Renal cortex interstitium (tissue), 11 donors: Measurements from ENCODE around the gene SPOCK2. TPM values are rescaled to one million over a fixed set of nuclear protein-coding genes. Genes with fewer than 3 reads are reported as not detected.
"Not testable (repeated sequence)": the region's sequence is repeated elsewhere in the genome, so short reads cannot be mapped to it uniquely, and the experiment has no call there.

Source experiments
- DNase-seq, 11 donors: peaks; one replicate each; pipeline ENCODE4 v3.0.0-alpha.2; 2013; ENCODE audit warnings: low read depth in 9 of 11, low spot score in 4 of 11; ENCODE audit errors: extremely low read depth in 1 of 11
- polyA plus RNA-seq, 3 donors: library from polyadenylated mRNA; unstranded; fragments of 120-200 nt; gene quantifications; one replicate each; pipeline ENCODE4 v1.2.1, GENCODE V29; 2013; ENCODE audit not compliant: insufficient read length in 3 of 3

SPOCK2 gene
- polyA plus RNA-seq, 3 donors = 119 to 151 (median 140) TPM

DNA sequence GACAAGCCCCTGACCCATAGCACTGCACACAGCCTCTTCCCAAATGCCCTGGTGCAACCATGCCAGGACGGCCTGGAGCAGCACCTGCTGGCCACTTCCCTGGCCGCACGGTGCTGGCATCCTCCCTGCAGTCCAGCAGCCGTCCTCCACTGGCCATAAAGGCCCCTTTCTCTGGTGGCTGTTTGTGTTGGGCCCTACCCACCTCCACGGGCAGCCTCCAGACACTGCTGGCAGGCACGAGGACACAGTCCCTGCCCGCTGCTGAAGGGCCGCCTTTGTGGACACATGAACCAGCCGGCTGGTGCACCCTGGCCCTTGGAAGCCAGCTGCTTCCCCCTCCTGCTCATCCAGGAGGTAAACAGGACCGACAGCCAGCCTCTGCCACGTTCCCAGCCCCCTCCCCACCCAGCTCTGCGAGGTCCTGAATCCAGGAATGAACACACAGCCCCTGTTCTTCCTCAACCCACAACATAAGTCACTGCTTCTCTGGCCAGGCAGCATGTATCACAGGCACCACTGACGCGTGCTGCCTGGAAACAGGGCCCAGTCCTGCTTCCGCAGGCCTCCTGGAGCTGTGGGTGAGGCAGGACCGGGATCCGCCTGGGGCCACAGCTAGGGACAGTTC is 43.8 kb downstream of the SPOCK2 start:
- no peak for DNase-seq

DNA sequence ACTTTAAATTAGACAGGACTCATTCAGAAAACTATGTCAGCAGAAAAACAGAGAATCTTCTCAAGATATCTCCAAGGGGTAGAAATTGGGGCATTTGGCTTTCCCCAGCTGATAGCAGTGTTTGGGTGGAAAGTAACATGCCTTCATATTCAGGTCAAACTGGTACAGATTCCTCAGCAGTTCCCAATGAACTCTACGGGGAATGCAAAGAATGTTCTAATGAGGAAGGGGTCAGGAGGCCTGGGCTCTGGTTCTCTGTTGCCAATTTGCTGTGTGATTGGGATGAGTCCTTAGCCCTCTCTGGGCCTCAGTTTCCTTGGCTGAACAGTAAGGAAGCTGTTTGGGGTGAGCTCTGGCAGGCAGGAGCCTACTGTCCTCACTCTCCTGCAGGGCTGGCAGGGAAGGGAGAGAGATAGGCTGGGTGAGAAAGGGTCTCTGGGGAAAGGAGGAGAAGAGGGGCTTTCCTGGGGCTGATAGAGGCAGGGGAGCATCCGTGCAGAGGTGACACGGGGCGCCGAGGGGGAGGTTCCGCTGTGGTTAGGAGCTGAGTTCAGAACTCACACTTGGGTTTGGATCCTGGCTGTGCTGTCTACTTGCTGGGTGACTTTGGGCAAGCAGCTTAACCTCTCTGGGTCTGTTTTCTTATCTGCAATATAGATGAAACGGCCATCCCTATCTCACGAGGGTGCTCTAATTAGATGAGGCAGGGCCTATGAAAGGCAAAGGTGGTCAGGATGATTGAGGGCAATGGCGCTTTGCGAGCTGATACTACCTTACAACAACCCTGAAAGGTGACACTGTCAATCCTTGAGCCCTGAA is 45.1 kb downstream of the SPOCK2 start:
- DNase-seq = no peak

DNA sequence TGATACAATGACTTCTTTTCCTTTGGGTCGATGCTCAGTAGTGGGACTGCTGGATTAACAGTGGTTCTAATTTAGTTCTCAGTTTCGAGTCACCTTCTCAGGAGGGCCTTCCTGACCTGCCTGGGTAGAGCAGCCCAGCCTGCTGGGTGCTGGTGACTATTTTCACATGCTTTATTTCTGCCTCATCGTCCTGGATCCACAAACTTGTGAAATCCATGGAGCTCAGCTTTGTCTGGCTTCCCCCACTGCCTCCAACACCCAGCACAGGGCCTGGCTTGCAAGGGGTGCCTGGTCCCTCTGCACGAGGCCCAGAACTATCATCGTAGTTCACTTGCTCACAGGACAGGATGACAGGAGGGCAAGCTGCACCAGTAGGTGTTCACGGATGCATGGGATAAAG is 46.9 kb downstream of the SPOCK2 start:
- DNase-seq = no peak

DNA sequence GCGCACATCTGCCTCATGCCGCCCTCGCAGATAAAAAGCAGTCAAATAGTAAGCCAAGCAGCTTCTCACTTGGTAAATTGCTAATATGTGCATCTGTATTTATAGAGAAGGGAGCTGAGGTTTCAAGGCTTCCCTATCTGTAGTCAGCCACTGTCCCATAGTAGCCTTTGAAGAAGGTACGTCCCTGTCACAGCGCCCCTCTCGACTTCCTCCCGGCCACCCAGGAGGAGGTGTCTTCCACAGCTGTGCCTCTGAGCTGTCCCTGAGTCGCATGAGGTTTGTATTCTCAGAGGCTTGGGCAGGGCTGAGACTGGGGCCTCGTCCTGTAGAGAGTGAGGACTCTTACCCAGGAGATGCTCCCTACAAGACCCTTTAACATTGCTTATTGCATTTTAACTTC is 49.0 kb downstream of the SPOCK2 start:
- no peak for DNase-seq

DNA sequence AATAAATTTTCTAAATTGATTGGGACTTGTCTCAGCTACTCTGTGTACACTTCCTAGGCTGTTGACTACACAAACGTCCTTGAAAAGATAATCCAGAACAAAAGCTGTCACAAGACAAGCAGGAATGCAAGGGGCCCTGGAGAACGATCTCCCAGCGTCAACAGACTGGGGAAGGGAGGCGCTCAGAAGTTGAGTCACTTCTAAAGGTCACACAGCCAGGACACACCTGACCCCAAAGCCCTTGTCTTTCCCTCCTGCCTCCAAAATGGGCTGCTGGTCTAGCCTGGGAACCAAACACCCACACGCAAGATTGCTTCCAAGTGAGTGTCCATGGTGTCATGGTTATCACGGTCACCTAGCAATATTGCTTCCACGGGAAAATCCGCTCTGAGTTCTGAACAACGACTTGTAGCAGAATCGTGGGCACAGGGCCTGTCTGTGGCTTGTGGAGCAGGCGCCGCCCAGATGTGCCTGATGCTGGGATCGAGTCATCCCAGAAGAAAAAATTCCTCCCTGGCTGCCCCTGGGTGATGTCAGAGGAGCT is 49.8 kb downstream of the SPOCK2 start:
- no peak for DNase-seq

DNA sequence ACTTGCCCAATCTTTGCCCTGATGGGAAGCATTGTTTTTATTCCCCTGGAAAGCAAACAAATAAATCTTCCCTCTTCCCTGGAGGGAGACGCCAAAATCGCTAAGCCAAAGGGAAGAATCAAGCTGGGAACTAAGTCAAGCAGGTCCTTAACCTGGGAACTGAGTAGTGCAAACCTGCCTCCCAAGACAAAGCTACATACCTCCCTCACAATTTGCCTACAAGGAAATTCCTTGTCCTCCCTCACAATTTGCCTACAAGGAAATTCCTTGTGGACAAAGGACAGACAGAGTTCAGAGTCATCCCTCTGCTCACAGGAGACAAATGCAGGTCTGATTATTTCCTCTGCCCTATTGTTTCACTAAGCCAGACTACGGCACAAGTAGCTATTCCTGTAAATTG is 50.5 kb downstream of the SPOCK2 start:
- DNase-seq = no peak

DNA sequence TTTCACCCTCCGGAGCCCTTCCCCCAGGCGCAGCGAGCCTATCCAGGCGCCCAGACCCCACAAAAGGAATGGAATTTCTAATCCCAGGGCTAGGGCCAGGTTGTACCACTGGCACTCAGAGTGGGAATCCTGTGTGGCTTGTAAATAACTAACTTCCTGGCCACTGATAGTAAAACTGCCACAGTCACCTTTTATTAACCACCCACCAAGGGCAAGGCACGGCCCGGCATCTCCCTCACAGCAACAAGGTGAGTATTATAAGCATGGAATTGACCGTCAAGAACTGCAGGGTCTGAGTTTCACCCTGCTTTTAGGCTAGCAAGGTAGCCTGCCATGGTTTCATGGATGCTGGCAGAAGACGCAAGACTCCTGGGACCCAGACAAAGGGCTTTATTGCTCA is 51.1 kb downstream of the SPOCK2 start:
- no peak for DNase-seq

DNA sequence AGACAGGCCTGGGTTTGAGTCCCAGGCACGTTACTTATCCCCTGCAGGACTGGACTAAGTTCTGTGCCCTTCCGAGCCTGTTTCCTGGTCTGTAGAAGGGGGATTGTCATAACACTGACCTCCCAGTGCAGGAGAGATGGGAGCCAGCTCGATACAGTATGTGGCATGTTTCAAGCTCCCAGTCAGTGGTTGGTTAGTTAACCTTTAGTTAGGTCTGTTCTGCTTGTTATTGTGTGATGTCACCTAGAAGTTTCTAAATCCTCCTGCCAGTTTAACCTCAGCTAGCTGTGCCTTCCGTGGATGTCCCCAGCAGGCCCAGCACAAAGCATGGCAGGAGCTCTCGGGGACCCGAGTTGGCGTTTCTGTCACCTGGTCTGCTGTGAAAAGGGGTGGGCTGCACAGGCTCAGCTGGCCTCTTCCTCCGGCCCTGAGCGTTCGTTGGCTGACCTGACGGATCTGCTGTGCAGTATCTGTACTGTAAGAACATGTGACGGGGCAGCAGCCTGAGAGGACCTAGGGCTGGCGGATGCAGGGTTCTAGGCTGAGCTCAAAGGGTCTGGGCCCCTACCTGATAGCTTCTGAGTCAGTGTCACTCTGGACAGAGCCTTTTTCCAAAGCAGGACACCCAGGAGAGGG is 53.0 kb downstream of the SPOCK2 start:
- DNase-seq = no peak

DNA sequence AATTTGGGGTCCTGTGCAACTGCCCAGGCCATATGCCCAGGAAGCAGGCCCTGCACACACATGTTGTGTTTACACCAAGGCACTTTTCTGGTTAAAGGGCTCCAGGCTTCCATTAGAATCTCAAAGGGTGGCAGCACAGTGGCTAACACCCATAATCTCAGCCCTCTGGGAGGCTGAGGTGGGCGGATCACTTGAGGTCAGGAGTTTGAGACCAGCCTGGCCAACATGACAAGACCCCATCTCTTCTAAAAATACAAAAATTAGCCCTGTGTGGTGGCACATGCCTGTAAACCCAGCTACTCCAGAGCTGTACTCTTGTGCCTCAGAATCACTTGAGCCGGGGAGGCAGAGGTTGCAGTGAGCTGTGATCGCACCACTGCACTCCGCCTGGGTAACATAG is 53.6 kb downstream of the SPOCK2 start:
- DNase-seq = no peak

DNA sequence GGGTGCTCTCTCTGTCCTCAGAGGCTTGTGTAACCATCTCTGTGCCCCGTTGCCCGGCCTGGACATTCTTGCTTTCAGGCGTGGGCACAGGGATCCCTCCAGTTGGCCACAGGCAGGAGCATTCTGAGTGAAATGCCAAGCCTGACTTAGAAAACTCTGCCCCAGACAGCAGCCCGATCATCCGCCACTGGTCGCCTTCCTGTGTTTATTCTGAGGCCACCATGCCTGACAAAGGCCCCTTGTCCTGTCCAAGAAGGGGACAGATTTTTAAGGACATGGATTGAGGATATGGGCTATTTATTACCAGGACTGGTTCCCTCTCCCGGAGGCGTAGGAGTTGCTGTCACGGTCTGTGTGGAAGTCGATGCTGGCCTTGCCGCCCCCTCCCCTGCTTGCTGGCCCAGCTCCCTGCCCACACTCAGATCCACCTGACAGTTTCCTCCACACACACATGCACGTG is 54.3 kb downstream of the SPOCK2 start:
- DNase-seq = no peak

DNA sequence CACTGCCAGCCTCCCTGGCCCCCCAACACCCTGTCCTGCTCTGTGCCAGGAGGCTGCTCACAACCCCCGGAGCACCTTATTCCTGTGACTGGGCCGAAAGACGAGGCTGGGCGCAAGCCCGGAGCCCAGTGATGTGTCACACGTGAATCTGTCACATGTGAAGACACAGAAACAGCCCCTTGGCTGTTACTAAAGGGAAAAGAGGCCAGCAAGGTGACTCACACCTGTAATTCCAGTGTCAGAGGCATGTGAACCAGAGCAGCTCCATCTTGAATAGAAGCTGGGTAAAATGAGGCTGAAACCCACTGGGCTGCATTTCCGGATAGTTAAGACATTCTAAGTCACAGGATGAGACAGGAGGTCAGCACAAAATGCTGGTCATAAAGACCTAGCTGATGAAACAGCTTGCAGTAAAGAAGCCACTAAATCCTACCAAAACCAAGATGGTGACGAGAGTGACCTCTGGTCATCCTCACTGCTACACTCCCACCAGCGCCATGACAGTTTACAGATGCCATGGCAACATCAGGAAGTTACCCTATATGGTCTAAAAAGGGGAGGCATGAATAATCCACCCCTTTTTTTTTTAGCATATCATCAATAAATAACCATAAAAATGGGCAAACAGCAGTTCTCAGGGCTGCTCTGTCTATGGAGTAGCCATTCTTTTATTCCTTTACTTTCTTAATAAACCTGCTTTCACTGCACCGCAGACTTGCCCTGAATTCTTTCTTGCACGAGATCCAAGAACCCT is 55.8 kb downstream of the SPOCK2 start:
- not testable (repeated sequence) for DNase-seq

DNA sequence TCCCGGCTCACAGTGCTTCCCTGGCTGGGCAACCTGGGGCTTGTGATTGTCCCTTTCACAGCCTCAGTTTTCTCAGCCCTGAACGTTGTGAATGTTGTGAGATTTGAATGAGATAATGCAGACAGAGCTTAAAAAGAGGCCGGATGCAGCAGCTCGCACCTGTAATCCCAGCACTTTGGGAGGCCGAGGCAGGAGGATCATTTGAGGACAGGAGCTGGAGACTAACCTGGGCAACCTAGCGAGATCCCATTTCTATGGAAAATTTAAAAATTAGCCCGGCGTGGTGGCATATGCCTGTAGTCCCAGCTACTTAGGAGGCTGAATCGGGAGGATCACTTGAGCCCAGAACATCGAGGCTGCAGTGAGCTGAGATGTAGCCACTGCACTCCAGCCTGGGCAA is 56.6 kb downstream of the SPOCK2 start:
- DNase-seq = no peak

DNA sequence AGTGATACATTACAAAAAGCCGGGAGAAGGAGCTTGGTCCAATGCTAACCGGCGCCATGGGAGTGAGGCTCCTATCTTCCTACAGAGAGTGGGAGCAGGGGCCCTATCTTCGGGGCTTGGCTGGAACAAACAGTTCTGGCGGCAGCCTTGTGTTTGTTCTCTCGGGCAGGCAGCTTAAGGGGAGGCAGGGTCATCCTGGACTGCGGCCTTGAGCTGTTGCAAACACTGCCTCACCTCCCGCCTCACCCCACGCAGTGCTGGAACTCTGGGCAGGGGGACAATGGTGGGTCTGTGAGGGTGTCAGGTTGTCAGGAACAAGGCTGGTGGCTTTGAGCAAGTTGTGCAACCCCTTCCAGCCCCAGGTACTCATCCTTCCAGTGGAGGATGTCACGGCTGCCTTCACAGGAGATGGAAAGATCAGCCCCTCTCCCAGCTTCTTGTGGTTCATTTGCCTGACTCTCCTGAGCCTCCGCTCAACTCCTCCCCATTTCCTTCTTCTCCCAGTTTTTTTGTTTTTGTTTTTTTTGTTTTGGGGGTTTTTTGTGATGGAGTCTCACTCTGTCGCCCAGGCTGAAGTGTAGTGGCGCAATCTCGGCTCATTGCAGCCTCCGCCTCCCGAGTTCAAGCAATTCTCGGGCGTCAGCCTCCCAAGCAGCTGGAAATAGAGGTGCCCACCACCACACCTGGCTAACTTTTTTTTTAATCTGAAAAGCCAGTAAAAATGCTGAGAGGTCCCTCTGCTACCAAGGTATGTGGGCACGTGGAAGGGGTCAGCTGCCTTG is 57.4 kb downstream of the SPOCK2 start:
- DNase-seq = no peak

DNA sequence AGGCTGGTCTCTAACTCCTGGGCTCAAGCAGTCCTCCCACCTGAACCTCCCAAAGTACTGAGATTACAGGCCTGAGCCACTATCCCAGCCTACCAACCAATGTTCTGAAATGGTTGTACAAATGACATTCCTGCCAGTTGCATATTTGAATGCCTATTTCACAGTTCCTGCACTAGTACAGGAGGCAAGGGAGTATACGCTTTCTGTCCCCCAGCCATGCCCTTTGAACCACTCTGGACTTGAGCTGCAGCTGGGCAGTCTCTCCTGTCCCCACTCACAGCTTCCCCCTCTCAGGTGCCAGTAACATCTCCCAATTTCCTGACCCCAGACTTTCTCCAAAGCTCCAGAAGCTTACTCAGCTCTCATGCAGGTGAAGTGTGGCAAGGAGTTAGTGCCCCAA is 58.9 kb downstream of the SPOCK2 start:
- no peak for DNase-seq

DNA sequence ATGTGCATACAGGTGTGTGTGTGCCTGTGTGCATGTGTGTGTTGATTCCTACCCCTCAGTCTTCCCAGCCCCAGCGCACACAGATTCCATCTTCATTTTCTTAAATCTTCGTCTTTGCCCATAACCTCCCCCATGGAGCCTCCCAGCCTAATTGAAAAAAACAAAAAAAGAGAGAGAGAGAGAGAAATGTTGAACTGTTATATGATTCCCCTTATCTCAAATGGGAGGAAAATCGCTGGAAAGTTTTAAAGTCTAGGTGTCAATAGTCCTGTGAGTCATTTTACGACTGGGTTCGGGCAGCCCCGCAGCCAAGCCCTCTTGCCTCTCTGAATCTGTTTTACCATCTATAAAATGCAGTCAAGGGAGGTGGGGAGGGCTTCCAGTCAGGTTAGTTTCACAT is 60.9 kb downstream of the SPOCK2 start:
- DNase-seq = no peak

DNA sequence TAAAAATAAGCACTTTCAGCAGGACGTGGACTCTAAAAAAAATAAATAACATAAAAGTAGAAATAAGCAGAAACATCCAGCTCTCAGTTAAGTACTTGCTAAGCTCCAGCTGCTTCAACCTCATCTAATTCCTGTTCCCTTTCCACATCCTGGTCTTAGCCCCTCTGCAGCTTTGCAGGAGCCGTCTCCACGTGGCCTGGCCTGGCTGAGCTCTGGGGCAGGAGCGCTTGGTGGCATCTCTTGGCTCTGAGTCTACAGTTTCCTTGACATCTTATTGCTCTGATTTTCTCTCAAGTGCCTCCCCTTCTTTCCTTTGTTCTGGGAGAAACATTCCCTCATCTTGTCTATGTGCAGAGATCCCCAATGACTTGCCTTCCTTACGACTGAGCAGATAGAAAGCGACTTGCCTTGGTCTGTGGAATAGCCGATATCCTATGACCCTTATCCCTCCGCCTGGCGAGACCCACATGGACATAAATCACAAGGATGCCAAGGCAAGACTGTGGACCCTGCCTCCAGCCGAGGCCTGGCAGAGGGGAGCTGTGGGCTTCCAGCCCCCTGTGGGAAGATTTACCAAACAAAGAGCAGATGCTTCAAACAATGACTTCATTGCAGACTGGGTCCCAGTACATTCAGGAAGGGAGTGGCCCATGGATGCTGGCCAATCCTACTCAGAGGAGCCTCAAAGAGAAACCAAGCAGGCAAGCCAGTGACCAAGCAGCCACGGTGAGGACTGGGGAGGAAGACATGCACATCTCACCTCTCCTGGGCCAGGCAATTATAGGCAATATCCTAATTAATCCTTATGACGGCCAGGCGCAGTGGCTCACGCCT is 61.9 kb downstream of the SPOCK2 start:
- no peak for DNase-seq

DNA sequence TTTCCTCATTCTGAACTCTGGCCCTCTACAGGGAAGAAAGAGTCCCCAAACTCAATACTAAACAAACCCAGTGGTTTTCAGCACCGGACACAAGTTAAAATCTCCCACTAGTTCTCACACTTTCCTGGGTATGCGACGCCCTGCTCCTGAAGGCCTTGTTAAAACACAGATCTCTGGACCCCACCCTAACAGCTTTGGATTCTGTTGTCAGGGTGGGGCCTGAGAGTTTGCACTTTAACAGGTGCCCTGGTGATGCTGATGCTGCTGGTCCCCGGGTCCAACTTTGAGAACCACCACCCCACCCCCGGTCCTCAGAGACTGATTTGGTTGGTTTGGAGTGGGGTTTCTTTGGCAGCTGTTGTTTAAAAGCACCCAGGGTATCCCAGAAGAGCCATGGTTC is 62.5 kb downstream of the SPOCK2 start:
- DNase-seq = no peak

DNA sequence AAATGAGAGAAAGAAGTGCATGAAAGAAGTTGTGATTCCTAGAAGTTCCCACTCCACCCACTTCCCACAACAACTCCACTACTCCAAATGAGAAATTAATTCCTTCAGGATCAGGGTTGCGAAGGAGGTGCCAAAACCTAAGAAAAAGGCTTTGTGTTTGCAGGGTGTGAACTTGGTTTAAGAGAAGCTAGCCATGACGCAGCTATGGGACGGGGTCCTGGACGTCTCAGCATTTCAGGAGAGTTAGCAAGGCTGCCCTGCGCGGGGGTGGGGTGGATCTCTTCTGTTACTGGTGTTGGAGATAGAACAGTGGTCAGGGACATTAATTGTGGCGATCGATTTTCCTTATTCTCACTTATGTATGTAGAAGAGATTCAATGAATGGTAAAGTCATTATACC is 63.0 kb downstream of the SPOCK2 start:
- no peak for DNase-seq
